Spleen (tissue), 11 donors: Measurements from ENCODE around the gene TCP10L. TPM values are rescaled to one million over a fixed set of nuclear protein-coding genes. Genes with fewer than 3 reads are reported as not detected.

ENCODE experiments used
- DNase-seq: peaks from one replicate; pipeline ENCODE4 v3.0.0-alpha.2; 2020
- H3K27ac ChIP-seq, 8 donors: fragments of 200-600 bp; sonication (generic) in 7 of 8; 1 replicate in 4 of 8; 2 replicates in 4 of 8; pipeline versions ENCODE4 v1.5.0 to v1.8.0; 2016 to 2021; ENCODE audit warnings: inconsistent platforms in 4 of 8, mild to moderate bottlenecking in 4 of 8, moderate library complexity in 1 of 8
- H3K27me3 ChIP-seq, 7 donors: fragments of 200-600 bp; sonication (generic) in 6 of 7; replicated peaks in 1 of 7; 1 replicate in 4 of 7; 2 replicates in 3 of 7; pipeline versions ENCODE4 v1.5.0 to v1.8.0; 2016 to 2021; ENCODE audit warnings: inconsistent platforms in 3 of 7, mild to moderate bottlenecking in 1 of 7
- H3K36me3 ChIP-seq, 6 donors: fragments of 200-600 bp; sonication (generic) in 5 of 6; 1 replicate in 4 of 6; 2 replicates in 2 of 6; pipeline versions ENCODE4 v1.5.0 to v1.8.0; 2016 to 2021; ENCODE audit warnings: inconsistent platforms in 2 of 6
- H3K4me1 ChIP-seq, 6 donors: fragments of 200-600 bp; sonication (generic) in 5 of 6; 1 replicate in 3 of 6; 2 replicates in 3 of 6; pipeline versions ENCODE4 v1.5.0 to v1.8.0; 2016 to 2021; ENCODE audit warnings: inconsistent platforms in 3 of 6
- H3K4me3 ChIP-seq, 8 donors: fragments of 200-600 bp; sonication (generic) in 7 of 8; 1 replicate in 4 of 8; 2 replicates in 4 of 8; pipeline versions ENCODE4 v1.5.0 to v1.8.0; 2016 to 2021; ENCODE audit warnings: inconsistent platforms in 4 of 8, mild to moderate bottlenecking in 4 of 8, moderate library complexity in 2 of 8
- H3K9me3 ChIP-seq, 8 donors: fragments of 200-600 bp; sonication (generic) in 7 of 8; 1 replicate in 4 of 8; 2 replicates in 4 of 8; pipeline versions ENCODE4 v1.5.0 to v1.8.0; 2016 to 2021; ENCODE audit warnings: inconsistent platforms in 4 of 8
- CTCF ChIP-seq, 11 experiments: fragments of 200-600 bp in 7 of 11; fragments of 450-650 bp in 4 of 11; sonication (generic) in 4 of 11; IDR thresholded peaks in 8 of 11; conservative IDR thresholded peaks in 3 of 11; 1 replicate in 7 of 11; 2 replicates in 4 of 11; pipeline versions ENCODE4 v1.4.0 to v1.8.0; 2016 to 2021; ENCODE audit warnings: antibody characterized with exemption in 11 of 11, inconsistent platforms in 4 of 11, mild to moderate bottlenecking in 1 of 11
- POLR2A ChIP-seq, 3 donors: fragments of 450-650 bp; IDR thresholded peaks; one replicate each; pipeline ENCODE4 v1.5.1; 2017; ENCODE audit warnings: antibody characterized with exemption in 3 of 3, mild to moderate bottlenecking in 1 of 3
- POLR2AphosphoS5 ChIP-seq, 3 donors: sonication (generic); formaldehyde crosslinking; IDR thresholded peaks; one replicate each; pipeline ENCODE4 v1.5.1; 2017; ENCODE audit warnings: antibody characterized with exemption in 3 of 3
- WGBS, 5 donors: extraction: QIAGEN DNeasy Blood & Tissue Kit in 3 of 5; methylation state at CpG; one replicate each; pipeline versions ENCODE4 v1.1.5 to v1.1.7; 2013 to 2018; 5-methylcytosine and 5-hydroxymethylcytosine counted together
- intact Hi-C: fragments of 100-400 bp; cut with DNase I; formaldehyde crosslinking; loops from one replicate; pipeline ENCODE4 v1.15.0; 2023; ENCODE audit warnings: low total_unique reads
- polyA plus RNA-seq, 3 donors: library from polyadenylated mRNA; stranded (reverse); fragments of 200-250 nt; gene quantifications; one replicate each; pipeline ENCODE4 v1.2.1, GENCODE V29; 2013
- total RNA-seq, 7 donors: library from RNA; depleted of rRNA in 3 of 7; stranded (reverse); fragments of >200 nt in 3 of 7; fragmentation: NEBNext Ultra II Directional in 4 of 7; extraction: Animal tissue kit (Norgen Biotek cat#: 25700) in 4 of 7; gene quantifications; one replicate each; pipeline versions ENCODE4 v1.1.0 to v1.2.1, GENCODE V29; 2016 to 2021
- donor health status: healthy with polysubstance abuse.
- donor health status: DM: no; HTN: no; CAD: no; lungs with moderate emphysema.
- donor health status: DM: no; HTN: no; CAD: no.
- donor health status: Bipolar disorder and iron deficiency.
- donor health status: healthy.
- donor health status: DM: no; HTN: no; CAD: no.
- donor health status: DM: yes; HTN: yes; CAD: no.

Gene TCP10L
- total and polyA plus RNA-seq, 10 donors = 0.42 to 1.6 (median 0.64) TPM; not detected in 2

GRCh38 chr21:32549886-32550285, 35.4 kb downstream of the TCP10L start:
- H3K27me3 ChIP-seq = no peaks in the 10 kb centered on the region
- H3K27ac ChIP-seq = no peak overlapping the region
- H3K9me3 ChIP-seq = no peaks in the 10 kb centered on the region
- H3K4me1 ChIP-seq = peaks cover 0 to 4% (median 0%) of the 10 kb centered on the region in 6 donors
- intact Hi-C loops = no loop called here
- no peaks in the 10 kb centered on the region for H3K36me3 ChIP-seq
- 84 to 91% (median 91%) methylated on average over 3 of the region's 3 CpGs for WGBS, 5 donors
- DNase-seq = no peak
- TF ChIP-seq POLR2AphosphoS5 (IDR thresholded peaks at IDR 0.05) = no peak
- TF ChIP-seq POLR2A (IDR thresholded peaks at IDR 0.05) = no peak
- no peak for TF ChIP-seq CTCF (IDR thresholded peaks at IDR 0.05 in 8 of 11, conservative IDR thresholded peaks at IDR 0.05 in 3 of 11)
- no peak overlapping the region for H3K4me3 ChIP-seq

GRCh38 chr21:32549440-32549839, 35.9 kb downstream of the TCP10L start:
- intact Hi-C loops = no loop called here
- Histone ChIP-seq H3K9me3 (no peaks in the 10 kb centered on the region), H3K4me1 (peaks cover 0 to 4% (median 0%) of the 10 kb centered on the region in 6 donors), H3K4me3 (no peak overlapping the region), H3K36me3 (no peaks in the 10 kb centered on the region), H3K27ac (no peak overlapping the region), H3K27me3 (no peaks in the 10 kb centered on the region)
- DNase-seq = no peak
- no peak for TF ChIP-seq CTCF (IDR thresholded peaks at IDR 0.05 in 8 of 11, conservative IDR thresholded peaks at IDR 0.05 in 3 of 11)
- TF ChIP-seq POLR2A (IDR thresholded peaks at IDR 0.05) = no peak
- TF ChIP-seq POLR2AphosphoS5 (IDR thresholded peaks at IDR 0.05) = no peak
- 7 to 39% (median 15%) methylated on average over 1 of the region's 1 CpG for WGBS, 5 donors

GRCh38 chr21:32548978-32549377, 36.3 kb downstream of the TCP10L start:
- Histone ChIP-seq H3K4me3 (no peak overlapping the region), H3K27me3 (no peaks in the 10 kb centered on the region), H3K36me3 (no peaks in the 10 kb centered on the region), H3K9me3 (no peaks in the 10 kb centered on the region), H3K4me1 (peaks cover 0 to 4% (median 0%) of the 10 kb centered on the region in 6 donors), H3K27ac (no peak overlapping the region)
- 46 to 59% (median 51%) methylated on average over 8 of the region's 8 CpGs for WGBS, 5 donors
- DNase-seq = no peak
- intact Hi-C loops = no loop called here
- no peak for TF ChIP-seq POLR2AphosphoS5 (IDR thresholded peaks at IDR 0.05)
- TF ChIP-seq CTCF (IDR thresholded peaks at IDR 0.05 in 8 of 11, conservative IDR thresholded peaks at IDR 0.05 in 3 of 11) = no peak
- TF ChIP-seq POLR2A (IDR thresholded peaks at IDR 0.05) = no peak

GRCh38 chr21:32547018-32547417, 38.3 kb downstream of the TCP10L start:
- no peak for DNase-seq
- 85 to 97% (median 88%) methylated on average over 4 of the region's 4 CpGs for WGBS, 5 donors
- Histone ChIP-seq H3K9me3 (no peaks in the 10 kb centered on the region), H3K27ac (no peak overlapping the region), H3K36me3 (no peaks in the 10 kb centered on the region), H3K4me1 (peaks cover 0 to 4% (median 0%) of the 10 kb centered on the region in 6 donors), H3K4me3 (no peak overlapping the region), H3K27me3 (no peaks in the 10 kb centered on the region)
- intact Hi-C loops = no loop called here
- TF ChIP-seq POLR2AphosphoS5 (IDR thresholded peaks at IDR 0.05) (no peak), POLR2A (IDR thresholded peaks at IDR 0.05) (no peak), CTCF (IDR thresholded peaks at IDR 0.05 in 8 of 11, conservative IDR thresholded peaks at IDR 0.05 in 3 of 11) (no peak)
